HTR-8/SVneo (cell line): Measurements from ENCODE around the gene ZNF12.
"Not testable (repeated sequence)": the region's sequence is repeated elsewhere in the genome, so short reads cannot be mapped to it uniquely, and the experiment has no call there.

Source experiments
- DNase-seq: peaks from one replicate; pipeline ENCODE4 v3.0.0; 2011; ENCODE audit warnings: low spot score, mixed read lengths; ENCODE audit not compliant: insufficient read length
- FAIRE-seq: peaks from 2 replicates; lab custom pipeline; 2011; peaks lifted over from hg19 to GRCh38; lab: Jason Lieb, UNC

ZNF12 gene

DNA sequence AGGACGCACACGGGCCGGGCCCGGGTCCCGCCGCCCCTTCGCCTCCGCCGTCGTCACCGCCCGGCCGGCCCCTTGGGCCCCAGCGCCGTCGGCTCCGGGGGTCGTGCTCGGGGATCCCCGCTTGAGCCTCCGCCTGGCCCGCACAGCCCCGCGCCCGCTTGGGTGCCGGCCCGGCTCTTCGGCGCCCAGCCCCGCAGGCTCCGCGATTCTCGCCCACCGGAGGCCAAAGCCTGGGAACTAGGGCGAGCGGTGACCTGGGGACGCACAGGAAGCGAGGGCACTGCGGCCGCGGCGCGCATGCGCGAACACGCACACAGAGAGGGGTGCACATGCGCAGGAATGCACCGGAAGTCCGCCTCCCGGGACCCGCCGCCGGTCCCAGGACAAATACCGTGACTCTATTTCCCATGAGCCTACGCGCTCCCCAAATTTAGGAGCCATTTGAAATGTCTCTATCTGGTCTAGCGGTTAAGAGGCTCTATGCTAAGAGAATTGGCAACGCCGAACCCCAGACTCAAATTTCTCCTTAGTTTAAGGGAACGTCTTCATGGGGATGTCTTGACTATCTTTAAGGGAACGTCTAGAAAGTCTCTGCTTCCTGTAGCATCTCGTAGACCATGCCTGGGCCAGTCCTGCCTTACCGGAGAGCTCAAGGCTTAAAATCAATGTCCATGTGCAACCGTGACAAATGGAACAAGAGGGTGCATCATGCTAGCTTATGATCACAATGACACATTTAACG lies at the start of gene ZNF12:
ZNF12 (minus strand) TSS at position 282 of the 742 bp plus-strand sequence. CDS start 1,774 bp downstream, outside the sequence.
- FAIRE-seq (peak; percentile 93), DNase-seq (peak; percentile 100)

DNA sequence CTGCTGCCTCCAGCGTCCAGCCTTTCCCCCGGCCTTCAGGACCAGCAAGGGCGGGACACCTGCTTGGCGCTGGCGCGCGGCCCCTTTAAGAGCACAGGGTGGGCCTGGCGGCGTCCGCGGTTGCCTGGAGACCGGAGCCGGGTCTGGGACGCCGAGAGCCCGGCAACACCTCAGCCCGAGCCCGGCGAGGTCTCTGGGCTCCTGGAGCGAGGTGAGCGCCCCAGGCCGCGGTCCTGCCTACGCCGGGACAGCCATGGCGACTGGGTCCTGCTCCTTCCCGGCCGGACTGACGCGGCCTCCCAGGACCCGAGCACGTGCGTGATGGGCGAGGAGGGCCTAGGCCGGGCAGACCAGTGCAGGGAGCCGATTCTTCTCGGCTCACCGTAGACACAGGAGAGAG lies 47.2 kb upstream of the ZNF12 start, which contains the start of gene RSPH10B2:
RSPH10B2 (plus strand) TSS at position 140 of the 400 bp plus-strand sequence. CDS start 3,575 bp downstream, outside the sequence.
- not testable (repeated sequence) for DNase-seq, FAIRE-seq

DNA sequence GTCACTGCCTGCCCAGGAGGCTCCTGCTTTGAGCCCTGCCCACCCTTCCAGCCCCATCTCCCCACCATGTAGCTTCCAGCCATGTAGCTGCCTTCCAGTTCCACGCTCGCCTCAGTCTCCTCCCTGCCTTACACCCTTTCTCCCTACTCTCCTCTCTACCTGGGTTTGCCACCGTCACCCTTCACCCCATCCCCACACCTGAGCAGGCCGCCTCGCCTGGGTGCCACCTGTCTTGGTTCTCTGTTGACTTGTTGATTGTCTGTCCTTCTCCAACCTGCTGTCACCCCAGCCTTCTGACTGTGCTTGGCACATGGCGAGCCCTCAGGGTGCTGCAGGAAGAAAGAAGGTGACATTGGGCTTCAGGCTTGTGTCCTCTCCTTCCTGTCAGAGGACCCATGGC lies 43.4 kb upstream of the ZNF12 start:
- FAIRE-seq = peak; percentile 57
- DNase-seq = not testable (repeated sequence)

DNA sequence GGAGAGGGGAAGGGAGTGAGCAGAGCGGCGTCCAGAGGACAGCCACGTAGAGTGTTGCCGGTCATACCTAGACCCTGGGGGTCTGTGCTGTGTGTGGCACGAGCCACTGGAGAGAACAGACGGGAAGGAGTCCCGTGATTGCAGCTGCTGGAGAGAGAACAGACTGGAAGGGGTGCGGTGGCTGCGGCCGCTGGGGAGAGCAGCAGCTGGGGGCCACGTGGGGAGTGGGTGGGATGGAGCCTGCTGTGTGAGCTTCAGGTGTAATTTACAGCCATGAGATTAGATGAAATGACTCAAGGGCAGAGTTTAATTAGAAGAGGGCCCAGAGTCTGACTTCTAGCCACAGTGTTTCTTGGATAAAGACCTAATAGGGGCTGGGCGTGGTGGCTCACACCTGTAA lies 42.6 kb upstream of the ZNF12 start:
- FAIRE-seq = peak; percentile 20
- not testable (repeated sequence) for DNase-seq

DNA sequence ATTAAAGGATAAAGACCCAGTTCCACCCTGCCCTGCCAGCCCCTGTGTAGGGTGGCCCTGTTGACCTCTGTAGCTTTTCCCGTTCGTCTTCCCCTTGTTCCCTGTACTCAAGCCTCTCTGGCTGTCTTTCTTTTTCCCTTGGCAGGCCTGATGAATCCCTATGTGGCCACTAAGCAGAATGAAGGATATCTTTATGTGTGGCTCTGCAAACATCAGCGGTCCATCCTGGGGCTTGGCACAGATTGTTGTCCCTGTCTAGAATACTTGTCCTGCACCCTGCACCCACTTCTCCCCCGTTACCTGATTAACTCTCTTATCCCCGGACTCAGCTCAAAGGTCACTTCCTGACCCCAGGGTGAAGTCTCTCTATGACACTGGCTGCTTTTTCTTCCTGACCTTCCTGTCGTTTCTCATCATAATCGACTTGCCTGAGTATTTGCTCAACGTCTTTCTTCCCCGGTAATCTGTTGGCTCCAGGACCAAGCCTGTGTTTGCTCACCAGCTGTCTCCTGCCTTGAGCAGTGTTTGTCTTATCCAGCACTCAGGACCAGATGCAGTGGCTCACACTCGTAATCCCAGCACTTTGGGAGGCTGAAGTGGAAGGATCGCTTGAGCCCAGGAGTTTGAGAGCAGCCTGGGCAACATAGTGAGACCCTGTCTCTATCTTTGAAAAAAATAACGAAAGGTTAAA lies 37.8 kb upstream of the ZNF12 start:
- FAIRE-seq, DNase-seq: not testable (repeated sequence)

DNA sequence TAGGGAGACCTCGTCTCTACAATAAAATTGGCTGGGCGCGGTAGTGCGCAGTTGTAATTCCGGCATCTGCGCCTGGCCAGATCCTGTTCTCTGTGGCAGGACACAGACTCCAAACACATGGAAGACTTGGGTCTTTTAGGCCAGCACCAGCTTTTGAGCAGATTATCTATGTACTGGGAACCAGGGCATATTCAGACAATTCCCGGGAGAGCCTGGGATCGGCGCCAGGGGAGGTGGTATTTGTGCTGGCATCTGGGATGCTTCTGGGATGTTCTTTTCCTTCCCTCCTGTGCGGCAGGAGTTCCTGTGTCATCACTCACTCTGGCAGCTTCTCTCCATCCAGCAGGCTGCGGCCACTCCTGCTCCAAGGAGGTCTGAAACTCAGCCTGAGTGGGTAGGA lies 31.7 kb upstream of the ZNF12 start:
- DNase-seq, FAIRE-seq: not testable (repeated sequence)

DNA sequence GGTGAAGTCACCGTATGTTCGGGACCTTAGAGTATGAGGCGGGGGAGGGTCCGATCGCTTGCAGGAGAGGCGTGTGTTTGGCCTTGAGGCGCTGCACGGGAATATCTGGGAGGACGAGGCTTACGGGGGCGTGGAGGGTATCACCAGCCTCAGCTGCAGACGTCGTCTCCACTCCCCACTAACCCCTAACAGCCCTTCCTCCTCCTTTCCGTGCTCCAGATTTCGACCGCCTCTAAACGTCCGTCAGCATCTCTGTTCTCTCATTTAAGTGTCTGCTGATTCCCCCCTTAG lies 23.5 kb upstream of the ZNF12 start:
- FAIRE-seq (no peak), DNase-seq (peak; percentile 34)

DNA sequence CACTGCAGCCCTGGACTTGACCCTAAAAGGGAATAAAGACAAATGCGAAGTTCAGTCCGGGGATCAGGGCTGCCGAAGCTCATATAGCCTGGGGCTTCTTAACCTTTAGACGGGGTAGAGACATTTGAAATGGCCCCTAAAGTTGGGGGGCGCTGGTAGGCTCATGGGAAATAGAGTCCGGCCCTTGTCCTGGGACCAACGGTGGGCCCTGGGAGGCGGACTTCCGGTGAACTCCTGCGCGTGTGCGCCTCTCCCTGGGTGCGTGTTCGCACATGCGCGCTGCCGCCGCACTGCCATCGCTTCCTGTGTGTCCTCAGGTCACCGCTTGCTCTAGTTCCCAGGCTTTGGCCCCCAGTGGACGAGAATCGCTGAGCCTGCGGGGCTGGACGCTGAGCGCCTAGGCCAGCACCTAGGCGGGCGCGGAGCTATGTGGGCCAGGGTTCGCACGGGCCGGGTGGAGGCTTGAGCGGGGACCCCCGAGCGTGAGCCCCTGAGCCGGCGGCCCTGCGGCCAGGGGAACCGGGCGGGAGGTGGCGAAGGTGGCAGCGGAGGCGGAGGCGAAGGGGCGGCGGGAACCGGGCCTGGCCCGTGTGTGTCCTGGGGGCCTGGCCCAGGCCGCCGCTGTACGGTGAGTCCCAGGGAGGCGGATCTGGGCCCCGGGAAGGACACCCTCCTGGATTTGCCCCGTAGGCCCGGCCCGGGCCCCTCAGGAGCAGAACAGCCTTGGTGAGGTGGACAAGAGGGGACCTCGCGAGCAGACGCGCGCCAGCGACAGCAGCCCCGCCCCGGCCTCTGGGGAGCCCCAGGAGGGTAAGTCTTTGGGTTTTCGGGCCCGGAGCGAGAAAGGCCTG lies 23.0 kb upstream of the ZNF12 start:
- peak; percentile 95 for FAIRE-seq
- peak; percentile 99 for DNase-seq

DNA sequence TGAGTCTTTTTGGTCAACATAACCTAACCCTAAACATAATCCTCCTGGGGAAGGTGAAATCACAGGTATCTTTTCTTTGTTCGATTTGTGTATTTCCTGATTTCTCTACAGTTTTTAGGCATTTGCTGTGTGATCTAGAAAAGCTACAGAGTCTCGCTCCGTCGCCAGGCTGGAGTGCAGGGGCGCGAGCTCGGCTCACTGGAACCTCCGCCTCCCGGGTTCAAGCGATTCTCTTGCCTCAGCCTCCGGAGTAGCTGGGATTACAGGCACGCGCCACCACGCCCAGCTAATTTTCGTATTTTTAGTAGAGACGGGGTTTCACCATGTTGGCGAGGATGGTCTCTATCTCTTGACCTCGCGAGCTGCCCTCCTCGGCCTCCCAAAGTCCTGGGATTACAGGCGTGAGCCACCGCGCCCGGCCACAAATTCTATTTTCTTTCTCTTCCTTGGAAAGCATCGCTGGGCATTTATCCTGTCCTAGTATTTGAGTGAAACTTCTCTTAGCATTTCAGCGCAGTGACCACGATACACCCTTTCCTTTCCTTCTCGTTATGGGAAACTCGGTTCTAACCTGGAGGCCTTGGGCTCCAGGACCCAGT lies 22.2 kb upstream of the ZNF12 start:
- not testable (repeated sequence) for DNase-seq, FAIRE-seq

DNA sequence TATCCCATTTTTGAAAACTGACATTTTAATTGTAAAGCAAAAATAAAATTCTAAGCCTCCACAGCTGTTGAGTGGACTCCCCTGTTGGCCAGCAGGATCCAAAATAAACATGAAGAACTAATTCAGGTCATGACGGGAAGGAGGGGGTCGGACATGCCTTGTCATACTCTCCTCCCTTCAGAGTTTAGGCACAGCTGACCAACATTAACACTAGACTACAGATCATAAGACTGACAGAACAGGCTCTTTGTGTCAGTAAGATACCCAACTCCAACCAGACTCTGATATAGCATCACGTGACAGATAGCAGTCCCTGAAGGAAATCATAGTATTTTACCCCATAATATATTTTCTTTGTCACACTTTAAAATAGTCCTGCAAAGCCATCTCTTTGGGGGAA lies 20.9 kb upstream of the ZNF12 start:
- no peak for DNase-seq
- no peak for FAIRE-seq

DNA sequence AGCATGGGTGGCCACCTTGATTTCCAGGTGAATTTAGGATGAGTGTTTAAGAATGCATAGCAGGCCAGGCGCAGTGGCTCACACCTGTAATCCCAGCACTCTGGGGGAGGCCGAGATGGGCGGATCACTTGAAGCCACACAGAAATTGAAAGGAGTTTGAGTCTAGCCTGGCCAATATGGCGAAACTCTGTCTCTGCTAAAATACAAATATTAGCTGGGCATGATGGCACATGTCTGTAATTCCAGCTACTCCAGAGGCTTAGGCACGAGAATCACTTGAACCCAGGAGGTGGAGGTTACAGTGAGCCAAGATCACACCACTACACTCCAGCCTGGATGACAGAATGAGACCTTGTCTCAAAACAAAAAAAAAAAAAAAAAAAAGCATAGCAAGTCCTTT lies 19.6 kb upstream of the ZNF12 start:
- DNase-seq, FAIRE-seq: not testable (repeated sequence)

DNA sequence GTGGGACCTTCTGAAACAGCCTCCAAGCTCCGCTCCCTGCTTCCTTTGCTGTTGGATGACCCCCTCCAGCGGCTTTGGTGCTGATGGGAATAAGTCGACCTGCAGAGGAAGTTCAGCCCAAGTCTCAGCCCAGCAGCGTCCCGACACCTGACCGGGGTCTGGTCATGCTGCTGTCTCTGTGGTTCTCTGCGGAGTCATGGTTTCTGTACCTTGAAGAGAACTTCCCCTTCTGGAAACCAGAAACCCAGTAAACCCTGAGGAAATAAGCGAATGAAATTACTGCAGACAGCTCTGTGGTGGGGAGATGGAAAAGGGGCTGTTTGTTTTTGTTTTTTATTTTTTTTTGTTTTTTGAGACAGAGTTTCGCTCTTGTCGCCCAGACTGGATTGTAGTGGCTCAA lies 18.3 kb upstream of the ZNF12 start:
- DNase-seq (no peak), FAIRE-seq (no peak)

DNA sequence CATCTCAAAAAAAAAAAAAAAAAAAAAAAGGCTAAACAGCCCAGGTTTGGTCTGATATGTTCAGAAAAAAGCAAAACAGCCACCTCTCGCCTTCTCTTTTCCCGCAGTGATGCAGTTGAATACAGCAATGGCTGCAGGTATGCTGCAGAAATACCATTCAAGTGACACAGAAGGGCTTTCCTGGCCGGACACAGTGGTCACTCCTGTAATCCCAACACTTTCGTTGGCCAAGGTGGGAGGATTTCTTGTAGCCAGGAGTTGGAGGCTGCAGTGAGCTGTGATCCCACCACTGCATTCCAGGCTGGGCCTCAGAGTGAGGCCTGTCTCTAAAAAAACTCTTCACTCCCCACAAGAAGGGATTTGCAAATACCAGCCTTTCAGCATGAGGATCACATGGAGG lies 17.6 kb upstream of the ZNF12 start:
- not testable (repeated sequence) for FAIRE-seq, DNase-seq

DNA sequence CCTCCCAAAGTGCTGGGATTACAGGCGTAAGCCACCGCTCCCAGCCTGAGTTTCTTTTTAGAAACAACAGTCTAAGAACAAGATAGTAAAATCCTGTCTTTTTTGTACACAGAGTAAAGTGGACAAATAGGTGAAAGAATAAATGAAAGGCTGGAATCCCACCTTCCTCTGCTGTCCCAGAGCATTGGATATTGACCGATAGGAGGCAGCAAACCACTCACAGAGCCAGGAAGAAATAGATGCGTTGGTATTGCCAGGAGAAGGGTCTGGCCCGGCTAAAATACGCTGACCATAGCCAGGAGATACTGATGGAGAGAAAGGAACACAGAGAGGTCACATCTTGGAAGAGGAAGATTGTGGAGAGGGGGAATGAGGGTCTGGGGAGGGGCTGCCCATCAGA lies 11.4 kb upstream of the ZNF12 start:
- DNase-seq (no peak), FAIRE-seq (no peak)

DNA sequence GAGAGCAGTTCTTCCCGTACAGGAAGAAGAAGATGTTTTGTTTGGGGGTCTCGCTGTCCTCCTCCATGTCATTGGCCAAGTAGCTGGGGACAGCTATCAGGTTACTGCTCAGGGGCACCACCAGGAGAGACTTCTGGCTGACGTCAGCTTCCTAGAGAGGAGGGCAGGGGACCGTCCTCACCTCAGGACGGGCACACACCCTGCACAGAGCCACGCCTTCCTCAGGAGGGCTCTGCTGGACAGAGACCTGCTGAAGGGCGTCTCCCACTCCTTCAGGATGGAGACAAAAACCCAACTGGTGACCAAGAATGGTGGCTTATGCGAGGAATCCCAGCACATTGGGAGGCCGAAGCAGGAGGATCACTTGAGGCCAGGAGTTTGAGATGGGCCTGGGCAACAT lies 9.2 kb upstream of the ZNF12 start:
- DNase-seq, FAIRE-seq: not testable (repeated sequence)

DNA sequence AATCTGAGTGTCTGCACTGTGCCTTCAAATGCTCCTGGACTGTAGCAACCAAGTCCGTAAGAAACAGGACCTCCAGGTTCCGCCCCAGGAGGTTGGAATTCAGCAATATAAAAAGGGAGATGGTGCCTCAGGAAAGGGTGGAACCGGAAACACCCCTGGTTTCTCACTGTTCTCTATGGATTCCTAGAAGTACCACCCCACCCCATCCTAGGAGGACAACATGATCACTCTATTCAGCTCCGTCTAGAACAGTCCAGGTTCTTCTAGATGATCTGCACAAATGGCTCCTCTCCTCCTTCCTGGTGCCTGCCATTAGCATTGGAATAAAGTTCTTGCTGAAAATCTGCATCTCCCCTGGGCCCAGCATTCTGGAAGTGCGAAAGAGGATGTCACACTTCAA lies 7.6 kb upstream of the ZNF12 start:
- DNase-seq (no peak), FAIRE-seq (no peak)

DNA sequence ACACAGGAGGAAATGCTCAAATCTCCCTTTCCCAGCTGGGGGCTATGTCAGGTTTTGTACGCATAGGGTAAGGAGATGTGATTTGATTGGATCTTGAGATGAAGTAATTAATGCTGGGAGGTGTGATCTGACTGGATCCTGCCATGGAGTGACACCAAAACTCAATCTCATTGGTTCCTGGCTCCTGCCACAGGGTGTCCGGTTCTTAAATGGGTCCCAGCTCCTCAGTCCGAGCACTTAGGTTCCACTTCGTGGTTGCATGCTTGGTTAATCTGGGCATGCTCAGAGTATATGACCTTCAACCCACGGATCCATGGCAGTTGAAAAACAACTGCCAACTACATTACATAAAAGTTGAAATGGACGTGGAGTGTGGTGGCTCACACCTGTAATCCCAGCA lies 3.1 kb upstream of the ZNF12 start:
- FAIRE-seq (peak; percentile 28), DNase-seq (no peak)

DNA sequence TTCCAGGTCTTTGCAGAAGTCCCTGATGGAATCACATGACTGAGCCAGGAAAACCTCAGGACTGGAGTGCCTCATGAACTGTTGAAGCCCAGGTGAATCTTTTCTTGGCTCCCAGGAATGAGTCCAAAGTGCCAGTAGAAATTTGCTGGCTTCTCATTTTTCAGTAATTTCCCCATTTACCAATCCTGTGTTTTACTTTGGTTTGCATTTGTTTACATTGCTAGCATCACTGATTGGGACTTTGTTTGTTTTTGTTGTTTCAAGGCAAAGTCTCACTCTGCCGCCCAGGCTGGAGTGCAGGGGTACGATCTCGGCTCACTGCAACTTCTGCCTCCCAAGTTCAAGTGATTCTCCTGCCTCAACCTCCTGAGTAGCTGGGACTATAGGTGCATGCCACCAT lies 1.6 kb upstream of the ZNF12 start:
- FAIRE-seq = no peak
- no peak for DNase-seq

DNA sequence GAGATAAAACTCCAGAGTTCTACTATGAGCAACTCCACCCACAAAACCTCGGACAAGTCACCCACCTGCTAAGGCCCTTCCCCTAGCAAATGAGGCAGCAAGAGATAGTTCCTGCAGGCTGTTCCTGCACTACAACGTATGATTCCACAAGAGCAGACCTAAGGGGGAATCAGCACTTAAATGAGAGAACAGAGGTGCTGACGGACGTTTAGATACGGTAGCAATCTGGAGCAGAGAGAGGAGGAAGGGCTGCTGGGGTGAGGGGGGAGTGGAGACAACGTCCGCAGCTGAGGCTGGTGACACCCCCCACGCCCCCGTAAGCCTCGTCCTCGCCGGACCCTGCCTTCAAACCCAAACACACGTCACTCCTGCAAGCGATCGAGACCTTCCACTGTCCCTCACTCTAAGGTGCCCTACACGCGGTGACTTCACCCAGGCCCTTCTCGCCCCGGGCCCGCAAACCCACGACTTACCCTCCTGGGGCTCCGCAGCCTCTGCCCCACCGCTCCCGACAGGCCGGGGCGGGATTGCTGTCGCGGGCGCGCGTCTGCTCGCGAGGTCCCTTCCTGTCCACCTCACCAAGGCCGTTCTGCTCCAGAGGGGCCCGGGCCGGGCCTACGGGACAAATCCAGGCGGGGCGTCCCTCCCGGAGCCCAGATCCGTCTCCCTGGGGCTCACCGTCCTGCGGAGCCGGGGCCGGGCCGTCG lies 635 bp downstream of the ZNF12 start:
- FAIRE-seq (peak; percentile 42), DNase-seq (peak; percentile 45)

DNA sequence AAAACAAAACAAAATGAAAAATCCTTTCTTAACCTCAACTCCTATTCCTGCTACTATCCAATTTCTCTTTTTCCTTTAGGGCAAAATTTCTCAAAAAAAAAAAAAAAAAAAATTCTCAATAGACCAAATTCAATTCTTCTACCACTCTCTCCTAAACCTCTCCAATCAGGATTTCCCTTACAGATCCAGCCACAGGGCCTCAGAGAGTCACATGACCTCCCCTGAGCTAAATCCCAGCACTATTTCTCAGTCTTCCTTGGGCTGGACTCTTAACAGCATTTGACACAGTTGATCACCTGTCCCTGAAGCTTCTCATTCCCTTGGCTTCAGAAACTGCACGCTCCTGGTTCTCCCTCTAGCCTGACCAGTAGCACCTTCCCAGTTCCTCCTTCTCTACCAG lies 4.9 kb downstream of the ZNF12 start:
- FAIRE-seq (no peak), DNase-seq (no peak)
